ENCODE results near the gene NGEF.
"Not testable (repeated sequence)": the region's sequence is repeated elsewhere in the genome, so short reads cannot be mapped to it uniquely, and the experiment has no call there.

Gene NGEF

GRCh38 chr2:232863996-232864395 lies 149.1 kb downstream of the NGEF start:
- DNase-seq: no peak

GRCh38 chr2:232861353-232861752 lies 151.7 kb downstream of the NGEF start:
- DNase-seq: no peak

GRCh38 chr2:232860593-232861241 lies 152.3 kb downstream of the NGEF start:
- DNase-seq: no peak

GRCh38 chr2:232859385-232859916 lies 153.6 kb downstream of the NGEF start:
- DNase-seq: no peak

GRCh38 chr2:232857158-232857563 lies 155.9 kb downstream of the NGEF start:
- DNase-seq: no peak

- DNase-seq: no peak
Observed at GRCh38 chr2:232854082-232854481, 159.0 kb downstream of the NGEF start.

- DNase-seq: no peak
Observed at GRCh38 chr2:232852676-232853075, 160.4 kb downstream of the NGEF start.

GRCh38 chr2:232852081-232852480 lies 161.0 kb downstream of the NGEF start:
- DNase-seq: not testable (repeated sequence)

GRCh38 chr2:232850039-232850438 lies 163.0 kb downstream of the NGEF start:
- no peak for DNase-seq

GRCh38 chr2:232846055-232846454 lies 167.0 kb downstream of the NGEF start:
- no peak for DNase-seq

GRCh38 chr2:232843834-232844233 lies 169.2 kb downstream of the NGEF start:
- DNase-seq: no peak

GRCh38 chr2:232842689-232843088 lies 170.4 kb downstream of the NGEF start:
- no peak for DNase-seq

- DNase-seq: no peak
Observed at GRCh38 chr2:232839411-232840079, 173.5 kb downstream of the NGEF start.

- DNase-seq: peak; percentile 56
Observed at GRCh38 chr2:232838406-232838874, 174.6 kb downstream of the NGEF start.

GRCh38 chr2:232836934-232837333 lies 176.1 kb downstream of the NGEF start:
- DNase-seq: no peak

- no peak for DNase-seq
Observed at GRCh38 chr2:232835687-232836208, 177.3 kb downstream of the NGEF start.

GRCh38 chr2:232833830-232834229 lies 179.2 kb downstream of the NGEF start:
- DNase-seq: no peak

- no peak for DNase-seq
Observed at GRCh38 chr2:232831496-232831895, 181.6 kb downstream of the NGEF start.

GRCh38 chr2:232829988-232830387 lies 183.1 kb downstream of the NGEF start:
- no peak for DNase-seq
